Mucosa of rectum (tissue), 2 donors: ENCODE measurements around the gene TIGD1.

Source experiments
- H3K27ac ChIP-seq, 2 donors: one replicate each; pipeline ENCODE4 v1.7.0; 2013; ENCODE audit warnings: inconsistent platforms in 2 of 2, low read depth in 2 of 2, low read length in 2 of 2
- H3K27me3 ChIP-seq, 2 donors: one replicate each; pipeline ENCODE4 v1.7.0; 2013; ENCODE audit warnings: low read length in 2 of 2; ENCODE audit not compliant: control insufficient read depth in 2 of 2, insufficient read depth in 2 of 2
- H3K36me3 ChIP-seq, 2 donors: one replicate each; pipeline ENCODE4 v1.7.0; 2013; ENCODE audit warnings: low read length in 2 of 2; ENCODE audit not compliant: control insufficient read depth in 2 of 2, insufficient read depth in 2 of 2
- H3K4me1 ChIP-seq, 2 donors: one replicate each; pipeline ENCODE4 v1.7.0; 2013; ENCODE audit warnings: low read length in 2 of 2, mild to moderate bottlenecking in 1 of 2; ENCODE audit not compliant: control insufficient read depth in 2 of 2, insufficient read depth in 2 of 2
- H3K4me3 ChIP-seq, 2 donors: one replicate each; pipeline ENCODE4 v1.7.0; 2013; ENCODE audit warnings: low read length in 2 of 2
- H3K9ac ChIP-seq, 2 donors: one replicate each; pipeline ENCODE4 v1.7.0; 2013; ENCODE audit warnings: low read length in 2 of 2, low read depth in 1 of 2, mild to moderate bottlenecking in 1 of 2
- H3K9me3 ChIP-seq, 2 donors: one replicate each; pipeline ENCODE4 v1.7.0; 2013; ENCODE audit warnings: low read length in 2 of 2; ENCODE audit not compliant: control insufficient read depth in 2 of 2
- donor health status: healthy.
- donor health status: Normal muscosa, but diverticular disease.

TIGD1 gene

GRCh38 chr2:232541195-232541960 lies 9.0 kb downstream of the TIGD1 start:
- Histone ChIP-seq H3K4me1 (no peaks in the 10 kb centered on the region), H3K27ac (no peak overlapping the region), H3K9ac (no peak overlapping the region), H3K27me3 (peaks cover 5 to 6% of the 10 kb centered on the region in 2 donors), H3K9me3 (no peaks in the 10 kb centered on the region), H3K36me3 (peaks cover 0 to 3% of the 10 kb centered on the region in 2 donors), H3K4me3 (no peak overlapping the region)

DNA sequence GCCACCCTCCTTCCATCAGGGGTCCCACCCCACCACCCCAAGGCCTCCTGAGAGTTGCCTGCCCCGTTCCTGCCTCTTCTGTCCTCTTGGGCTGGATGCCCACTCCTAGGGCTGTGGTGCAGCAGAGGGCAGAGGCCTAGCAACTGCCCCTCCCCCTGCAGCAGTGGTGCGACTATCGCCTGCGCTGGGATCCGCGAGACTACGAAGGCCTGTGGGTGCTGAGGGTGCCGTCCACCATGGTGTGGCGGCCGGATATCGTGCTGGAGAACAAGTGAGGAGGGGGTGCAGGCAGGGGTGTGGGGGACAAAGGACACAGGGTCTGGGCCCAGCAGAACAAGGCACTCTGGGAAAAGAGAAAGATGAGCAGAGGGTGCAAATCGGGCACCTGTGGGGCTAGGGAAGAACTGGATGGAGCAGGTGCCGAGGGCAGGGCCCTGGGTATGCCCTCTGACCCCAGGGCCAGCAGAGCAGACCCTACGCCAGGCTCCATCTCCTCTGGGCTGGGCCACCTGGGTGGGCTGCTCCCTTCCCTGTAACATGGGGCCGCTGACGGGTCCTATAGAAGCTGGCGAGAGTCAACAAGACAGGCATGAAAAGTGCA lies 9.8 kb downstream of the TIGD1 start:
- Histone ChIP-seq H3K4me1 (no peaks in the 10 kb centered on the region), H3K9ac (no peak overlapping the region), H3K9me3 (peaks cover 0 to 3% of the 10 kb centered on the region in 2 donors), H3K27ac (no peak overlapping the region), H3K27me3 (peaks cover 5 to 6% of the 10 kb centered on the region in 2 donors), H3K4me3 (no peak overlapping the region), H3K36me3 (peaks cover 0 to under 1% of the 10 kb centered on the region in 2 donors)

- no peaks in the 10 kb centered on the region for H3K4me1 ChIP-seq
- no peaks in the 10 kb centered on the region for H3K36me3 ChIP-seq
- peaks cover 5 to 6% of the 10 kb centered on the region in 2 donors for H3K27me3 ChIP-seq
- no peak within 1 kb of the TSS for H3K27ac ChIP-seq
- peaks cover 0 to 3% of the 10 kb centered on the region in 2 donors for H3K9me3 ChIP-seq
- H3K9ac ChIP-seq: no peak within 1 kb of the TSS
- H3K4me3 ChIP-seq: no peak within 1 kb of the TSS
Observed at GRCh38 chr2:232539298-232540231, 10.8 kb downstream of the TIGD1 start, which contains the start of gene CHRNG. TSS of gene CHRNG (plus strand) at chr2:232539692. CDS start at chr2:232539748, 56 bp downstream.

GRCh38 chr2:232538671-232539070 lies 11.7 kb downstream of the TIGD1 start:
- no peak overlapping the region for H3K9ac ChIP-seq

DNA sequence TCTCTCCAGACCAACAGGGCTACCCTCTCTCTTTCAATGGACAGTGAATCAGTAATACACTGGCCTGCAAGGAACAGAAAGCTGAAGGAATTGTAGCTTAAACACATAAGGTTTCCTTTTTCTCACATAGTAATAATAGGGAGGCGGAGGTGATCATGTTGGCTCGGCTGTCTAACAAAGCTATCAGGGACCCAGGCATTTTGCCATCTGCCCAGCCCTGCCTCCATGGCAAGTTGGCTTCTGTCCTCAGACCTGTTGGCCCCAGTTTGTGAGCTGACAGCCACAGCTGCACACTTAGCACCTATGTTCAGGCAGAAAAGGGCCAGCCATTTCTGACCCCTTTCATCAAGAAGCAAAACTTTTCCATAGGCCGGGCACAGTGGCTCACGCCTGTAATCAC lies 12.9 kb downstream of the TIGD1 start:
- no peak overlapping the region for H3K27ac ChIP-seq
- H3K4me3 ChIP-seq: no peak overlapping the region
- no peak overlapping the region for H3K9ac ChIP-seq
- H3K36me3 ChIP-seq: no peaks in the 10 kb centered on the region
- peaks cover 5 to 6% of the 10 kb centered on the region in 2 donors for H3K27me3 ChIP-seq
- H3K4me1 ChIP-seq: no peaks in the 10 kb centered on the region
- peaks cover 0 to 3% of the 10 kb centered on the region in 2 donors for H3K9me3 ChIP-seq

More at GRCh38 chr2:232538671-232539070, 11.7 kb downstream of the TIGD1 start:
- Histone ChIP-seq H3K4me1 (no peaks in the 10 kb centered on the region), H3K27me3 (peaks cover 5 to 6% of the 10 kb centered on the region in 2 donors), H3K36me3 (no peaks in the 10 kb centered on the region), H3K27ac (no peak overlapping the region), H3K9me3 (peaks cover 0 to 3% of the 10 kb centered on the region in 2 donors), H3K4me3 (no peak overlapping the region)

- H3K9me3 ChIP-seq: peaks cover 0 to 3% of the 10 kb centered on the region in 2 donors
- no peaks in the 10 kb centered on the region for H3K4me1 ChIP-seq
- no peak overlapping the region for H3K27ac ChIP-seq
- H3K9ac ChIP-seq: no peak overlapping the region
- no peak overlapping the region for H3K4me3 ChIP-seq
- peaks cover 5 to 6% of the 10 kb centered on the region in 2 donors for H3K27me3 ChIP-seq
- H3K36me3 ChIP-seq: no peaks in the 10 kb centered on the region
Observed at GRCh38 chr2:232537079-232537478, 13.3 kb downstream of the TIGD1 start.

DNA sequence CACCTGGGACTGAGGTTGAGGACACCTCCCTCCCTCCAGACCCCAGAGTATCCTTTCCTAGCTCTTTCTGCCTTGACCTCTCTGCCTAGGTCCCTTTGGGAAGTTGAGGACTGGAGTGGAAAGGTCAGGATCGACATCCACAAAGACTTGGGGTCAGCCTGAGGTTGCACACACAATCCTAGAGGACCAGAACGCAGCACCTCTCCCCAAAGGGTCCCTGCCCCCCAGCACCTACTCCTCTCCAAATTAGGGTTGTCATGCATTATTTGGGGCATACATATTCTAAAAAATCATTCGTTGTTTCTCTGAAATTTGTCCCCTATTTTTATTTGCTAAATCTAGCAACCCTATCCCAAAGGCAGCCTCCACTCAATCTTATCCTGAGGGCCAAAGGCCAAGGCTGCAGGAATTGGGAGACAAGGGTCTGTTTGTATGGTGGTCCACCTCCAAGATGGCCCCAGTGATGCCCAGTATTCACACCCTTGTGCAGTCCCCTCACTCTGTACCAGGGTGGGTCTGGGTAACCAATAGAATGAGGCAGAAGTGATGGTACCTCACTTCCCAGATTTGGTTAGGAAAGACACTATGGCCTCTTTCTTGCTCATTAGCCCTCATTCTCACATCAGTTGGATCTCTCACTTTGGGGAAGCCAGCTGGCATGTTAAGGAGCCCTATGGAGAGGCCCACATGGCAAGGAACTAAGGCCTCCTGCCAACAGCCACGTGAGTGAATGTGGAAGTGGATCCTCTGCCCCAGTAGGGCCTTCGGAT lies 14.4 kb downstream of the TIGD1 start:
- Histone ChIP-seq H3K27ac (no peak overlapping the region), H3K4me1 (no peaks in the 10 kb centered on the region), H3K9me3 (peaks cover 0 to 3% of the 10 kb centered on the region in 2 donors), H3K27me3 (peaks cover 5 to 6% of the 10 kb centered on the region in 2 donors), H3K4me3 (no peak overlapping the region), H3K36me3 (no peaks in the 10 kb centered on the region), H3K9ac (no peak overlapping the region)

GRCh38 chr2:232534940-232535651 lies 15.3 kb downstream of the TIGD1 start:
- Histone ChIP-seq H3K4me1 (no peaks in the 10 kb centered on the region), H3K9ac (no peak overlapping the region), H3K36me3 (no peaks in the 10 kb centered on the region), H3K9me3 (peaks cover 0 to 3% of the 10 kb centered on the region in 2 donors), H3K27me3 (peaks cover 5% of the 10 kb centered on the region in 2 donors), H3K4me3 (no peak overlapping the region), H3K27ac (no peak overlapping the region)
